AG04450 (cell line): Measurements from ENCODE around the gene HEATR3. TPM values are rescaled to one million over a fixed set of nuclear protein-coding genes. Genes with fewer than 3 reads are reported as not detected.

Experiments
- CTCF ChIA-PET: fragments of 300-600, 350-600 bp; formaldehyde crosslinking; extraction: SDS; loops from one replicate; lab custom pipeline; 2022; ENCODE audit warnings: antibody characterized with exemption, inconsistent platforms; lab: Charles Lee
- POLR2A ChIA-PET: fragments of 350-600 bp; formaldehyde crosslinking; extraction: SDS; loops from one replicate; lab custom pipeline; 2021; ENCODE audit warnings: antibody characterized with exemption, inconsistent platforms; lab: Yijun Ruan, JAX
- DNase-seq: peaks from one replicate; pipeline ENCODE4 v3.0.0-alpha.2; 2011; ENCODE audit warnings: low read depth, low spot score
- H3K27ac ChIP-seq: one replicate; pipeline ENCODE4 v1.5.1; 2012; ENCODE audit warnings: low read depth, low read length, control low read depth
- H3K27me3 ChIP-seq: one replicate; pipeline ENCODE4 v1.6.0; 2012; ENCODE audit warnings: low read length; ENCODE audit not compliant: control insufficient read depth, insufficient read depth
- H3K4me3 ChIP-seq: 2 replicates; pipeline ENCODE4 v1.5.1; 2011; ENCODE audit warnings: mild to moderate bottlenecking, low read depth, low read length, control low read depth
- H3K9me3 ChIP-seq: 2 replicates; pipeline ENCODE4 v1.5.1; 2012; ENCODE audit warnings: low read length; ENCODE audit not compliant: control insufficient read depth, insufficient read depth
- CTCF ChIP-seq: IDR thresholded peaks from 2 replicates; pipeline ENCODE4 v1.5.1; 2011; ENCODE audit warnings: low read depth, low read length, control low read depth, inconsistent platforms
- polyA plus RNA-seq: library from polyadenylated mRNA; depleted of rRNA; stranded (reverse); fragments of >200 nt; gene quantifications from 2 replicates; pipeline ENCODE4 v1.2.3, GENCODE V29; 2011

The HEATR3 gene
- polyA plus RNA-seq, 1 experiment: 17.1 TPM

GRCh38 chr16:50152351-50152806 is 86.6 kb downstream of the HEATR3 start:
- TF ChIP-seq CTCF: no peak
- POLR2A ChIA-PET: interaction anchor here (0.6 kb wide), 1 partner anchor 155 kb away, joined by 3 read pairs; no protein-coding TSS in a partner anchor
- CTCF ChIA-PET: interaction anchor here (0.8 to 2.1 kb wide), 4 partner anchors 56 to 514 kb away, joined by 3 to 13 read pairs (median 7); partner anchors contain the start of gene CNEP1R1
- DNase-seq: no peak
- no peaks in the 10 kb centered on the region for H3K9me3 ChIP-seq
- H3K27ac ChIP-seq: peak overlapping the region; percentile 89
- no peaks in the 10 kb centered on the region for H3K27me3 ChIP-seq
- peak overlapping the region; percentile 80 for H3K4me3 ChIP-seq

GRCh38 chr16:50152807-50153595 is 87.2 kb downstream of the HEATR3 start, which contains the start of gene TENT4B:
TENT4B (plus strand) TSS chr16:50153306; CDS start chr16:50153622, 316 bp downstream.
- DNase-seq: peak; percentile 49
- ChIA-PET POLR2A (no interaction called here), CTCF (interaction anchor here (1.3 to 2.1 kb wide), 2 partner anchors 58 to 128 kb away, joined by 11 to 13 read pairs; partner anchors contain the start of gene CNEP1R1)
- Histone ChIP-seq H3K27ac (peak within 1 kb of the TSS; percentile 89), H3K27me3 (no peaks in the 10 kb centered on the region), H3K9me3 (no peaks in the 10 kb centered on the region), H3K4me3 (peak within 1 kb of the TSS; percentile 80)
- no peak for TF ChIP-seq CTCF

- TF ChIP-seq CTCF: no peak
- Histone ChIP-seq H3K27ac (no peak overlapping the region), H3K9me3 (no peaks in the 10 kb centered on the region), H3K4me3 (peak overlapping the region; percentile 76), H3K27me3 (no peaks in the 10 kb centered on the region)
- ChIA-PET CTCF (interaction anchor here (2.1 kb wide), 1 partner anchor 129 kb away, joined by 11 read pairs; the partner anchor contains the start of gene CNEP1R1), POLR2A (no interaction called here)
- DNase-seq: no peak
Measured at GRCh38 chr16:50153596-50154419, 88.0 kb downstream of the HEATR3 start.

- no peak for TF ChIP-seq CTCF
- Histone ChIP-seq H3K27me3 (no peaks in the 10 kb centered on the region), H3K27ac (no peak overlapping the region), H3K9me3 (no peaks in the 10 kb centered on the region), H3K4me3 (peak overlapping the region; percentile 76)
- CTCF ChIA-PET: interaction anchor here (1.0 to 3.5 kb wide), 2 partner anchors 56 to 649 kb away, joined by 3 to 28 read pairs; no protein-coding TSS in a partner anchor
- DNase-seq: no peak
- POLR2A ChIA-PET: no interaction called here
Measured at GRCh38 chr16:50154420-50154950, 88.7 kb downstream of the HEATR3 start.
